ENCODE measurements around the gene FHOD3.
"Not testable (repeated sequence)": the region's sequence is repeated elsewhere in the genome, so short reads cannot be mapped to it uniquely, and the experiment has no call there.

FHOD3 gene

GRCh38 chr18:36814994-36815393 is 517.5 kb downstream of the FHOD3 start:
- peak; percentile 3 for DNase-seq

- DNase-seq, result not testable (repeated sequence)
Measured at GRCh38 chr18:36816096-36816495, 518.6 kb downstream of the FHOD3 start.

DNA sequence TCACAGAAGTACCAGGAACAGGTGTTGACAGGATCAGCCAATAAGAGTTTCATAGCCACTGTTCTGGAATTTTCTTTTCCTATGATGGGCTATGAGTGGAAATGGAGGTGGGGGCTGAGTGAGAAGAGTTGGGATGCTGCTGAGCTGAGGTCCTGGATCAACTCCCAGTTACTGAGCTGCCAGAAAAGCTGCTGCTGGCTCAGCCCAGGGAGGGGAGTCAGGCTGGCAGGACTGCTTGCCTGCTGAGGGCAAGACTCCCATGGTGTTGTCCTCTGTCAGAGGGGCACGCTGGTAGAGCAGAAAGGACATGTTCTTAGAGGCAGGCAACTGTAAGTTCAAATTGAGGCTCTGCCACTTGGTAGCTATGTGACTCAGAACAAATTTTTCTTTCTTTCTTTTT is 519.5 kb downstream of the FHOD3 start:
- no peak for DNase-seq

- no peak for DNase-seq
Measured at GRCh38 chr18:36818652-36819051, 521.1 kb downstream of the FHOD3 start.

DNA sequence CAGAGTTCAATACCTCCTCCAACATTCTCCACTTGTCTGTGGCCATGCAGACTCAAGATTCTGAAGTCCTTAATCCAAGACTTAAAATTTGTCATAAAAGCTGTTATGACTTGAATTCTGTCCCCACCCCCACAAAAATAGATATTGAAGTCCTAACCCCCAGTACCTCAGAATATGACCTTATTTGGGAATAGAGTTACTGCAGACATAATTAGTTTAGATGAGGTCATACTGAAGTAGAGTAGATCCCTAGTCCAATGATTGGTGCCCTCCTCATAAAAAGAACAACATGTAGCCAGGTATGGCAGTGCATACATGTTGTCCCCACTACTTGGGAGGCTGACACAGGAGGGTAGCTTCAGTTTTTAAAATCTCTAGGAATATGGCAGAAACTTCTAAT is 522.1 kb downstream of the FHOD3 start:
- DNase-seq, result no peak

DNA sequence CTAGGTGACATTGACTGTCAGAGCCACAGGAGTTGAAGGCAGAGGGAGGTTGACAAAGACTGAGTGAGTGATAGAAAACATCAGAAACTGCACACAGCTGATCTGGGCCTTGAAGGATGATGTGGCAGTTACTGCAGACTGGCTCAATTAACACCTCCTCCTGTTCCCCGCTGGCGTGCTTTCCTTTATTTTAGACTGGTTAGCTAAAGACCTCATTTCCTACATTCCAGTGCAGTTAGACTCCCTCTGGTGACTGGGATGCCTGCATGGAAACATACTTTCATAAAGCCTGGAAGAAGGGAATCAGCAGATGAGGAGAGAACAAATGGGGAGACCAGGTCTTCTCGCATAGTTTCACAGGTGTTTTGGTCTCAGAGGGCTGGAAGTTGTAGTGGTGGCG is 524.2 kb downstream of the FHOD3 start:
- no peak for DNase-seq

- no peak for DNase-seq
Measured at GRCh38 chr18:36825526-36825925, 528.0 kb downstream of the FHOD3 start.

DNA sequence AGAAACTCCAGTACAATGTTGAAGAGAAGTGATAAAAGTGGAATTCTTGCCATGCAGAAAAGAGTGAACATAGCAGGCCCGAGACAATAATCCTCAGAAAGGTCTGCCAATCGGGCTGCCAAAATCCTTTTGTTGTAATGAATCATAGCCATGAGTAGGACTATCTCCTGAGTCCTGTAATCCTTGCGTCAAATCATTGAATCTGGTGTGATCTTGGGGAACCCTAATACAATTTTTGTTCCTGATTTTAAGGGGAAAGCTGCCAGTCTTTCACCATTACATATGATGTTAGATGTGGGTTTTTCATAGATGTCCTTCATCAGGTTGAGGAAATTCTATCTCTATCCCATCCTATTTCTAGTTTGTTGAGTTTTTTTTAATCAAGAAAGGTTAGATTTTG is 529.0 kb downstream of the FHOD3 start:
- DNase-seq, result no peak

- DNase-seq, result no peak
Measured at GRCh38 chr18:36828157-36828629, 530.7 kb downstream of the FHOD3 start.

GRCh38 chr18:36828630-36829361 is 531.3 kb downstream of the FHOD3 start, which contains the start of the genes KIAA1328 and TPGS2:
Gene KIAA1328, plus strand, starts transcription at chr18:36829127. Its CDS starts 12 bp downstream, at chr18:36829139.
Gene TPGS2, minus strand, starts transcription at chr18:36829002. Its CDS starts 235 bp downstream, at chr18:36828767.
- peak; percentile 83 for DNase-seq

Data from DMS79 (cell line).